GM19351 (cell line): ENCODE measurements around the gene NRDC.
"Not testable (repeated sequence)": the region's sequence is repeated elsewhere in the genome, so short reads cannot be mapped to it uniquely, and the experiment has no call there.

Experiments used
- ATAC-seq: cut with Tn5 transposase; IDR thresholded peaks from one replicate; pipeline ENCODE4 v1.9.1; 2021; ENCODE audit warnings: mild to moderate bottlenecking, moderate library complexity; ENCODE audit not compliant: unreplicated experiment

The NRDC gene

DNA sequence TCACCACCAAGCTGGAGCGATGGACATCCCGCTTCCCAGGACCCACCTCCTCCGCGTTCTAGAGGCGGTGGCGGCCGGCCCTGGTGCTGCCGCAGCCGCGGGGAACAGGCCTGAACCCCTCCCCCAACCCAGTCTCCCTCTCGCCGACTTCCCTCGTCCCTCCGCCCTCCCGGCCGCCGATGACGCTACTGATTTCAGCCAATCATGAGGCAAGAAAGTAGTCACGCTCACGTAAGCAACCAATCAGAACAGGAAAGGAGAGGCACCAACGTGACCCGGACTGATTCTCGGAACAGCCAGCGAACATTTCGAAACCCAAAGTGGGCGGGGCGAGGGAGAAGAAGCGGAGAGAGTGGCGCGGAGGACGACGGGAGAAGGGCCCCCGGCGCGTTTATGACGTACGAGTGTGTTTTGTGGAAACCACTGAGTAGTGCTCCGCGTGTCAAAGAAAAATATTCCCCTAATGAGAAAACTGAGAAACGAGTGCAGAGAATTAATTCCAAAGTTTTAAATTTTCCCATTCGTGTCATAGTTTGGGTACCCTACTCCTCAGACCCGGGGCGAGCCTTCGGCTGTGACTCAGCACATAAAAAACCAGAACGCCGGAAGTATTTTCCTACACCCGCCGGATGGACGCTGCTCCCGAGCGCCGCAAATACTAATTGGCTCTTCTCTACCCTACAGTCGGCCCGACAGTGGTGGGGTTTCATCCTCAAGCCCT lies at the start of gene NRDC:
TSS of gene NRDC (minus strand) at position 112 of the 721 bp plus-strand sequence. CDS start 112 bp downstream, outside the sequence.
- peak; percentile 94 for ATAC-seq

GRCh38 chr1:51927029-51927428 lies 48.5 kb upstream of the NRDC start:
- no peak for ATAC-seq

DNA sequence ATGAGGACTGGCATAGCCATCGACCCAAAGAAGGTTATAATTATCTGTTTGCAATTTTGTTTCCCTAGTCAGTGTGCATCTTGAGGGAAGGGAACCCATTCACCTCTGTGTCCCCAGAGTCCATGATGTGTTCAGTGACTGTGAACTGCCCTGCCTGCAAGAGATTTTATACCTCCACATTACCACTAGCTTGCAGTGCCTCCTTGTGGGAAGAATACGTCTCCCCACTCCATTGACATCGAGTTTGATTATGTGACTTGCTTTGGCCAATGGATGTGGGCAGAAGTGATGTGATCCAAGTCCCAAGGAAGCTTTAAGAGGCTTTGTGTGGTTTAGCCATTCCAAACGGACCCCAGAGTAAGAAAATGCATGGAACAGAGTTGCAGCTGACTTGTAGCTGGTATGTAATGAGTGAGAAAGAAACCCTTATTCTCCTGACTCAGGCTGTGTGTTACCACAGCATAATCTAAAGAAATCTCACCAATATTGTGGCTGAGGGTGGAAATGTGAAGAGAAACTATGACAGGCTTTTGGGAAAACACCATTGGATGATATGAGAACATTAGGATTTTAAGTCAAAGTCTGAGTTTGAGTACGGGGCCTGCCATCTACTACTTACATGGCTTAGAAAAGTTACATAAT lies 47.8 kb upstream of the NRDC start:
- no peak for ATAC-seq

GRCh38 chr1:51924455-51924854 lies 45.9 kb upstream of the NRDC start:
- ATAC-seq: no peak

DNA sequence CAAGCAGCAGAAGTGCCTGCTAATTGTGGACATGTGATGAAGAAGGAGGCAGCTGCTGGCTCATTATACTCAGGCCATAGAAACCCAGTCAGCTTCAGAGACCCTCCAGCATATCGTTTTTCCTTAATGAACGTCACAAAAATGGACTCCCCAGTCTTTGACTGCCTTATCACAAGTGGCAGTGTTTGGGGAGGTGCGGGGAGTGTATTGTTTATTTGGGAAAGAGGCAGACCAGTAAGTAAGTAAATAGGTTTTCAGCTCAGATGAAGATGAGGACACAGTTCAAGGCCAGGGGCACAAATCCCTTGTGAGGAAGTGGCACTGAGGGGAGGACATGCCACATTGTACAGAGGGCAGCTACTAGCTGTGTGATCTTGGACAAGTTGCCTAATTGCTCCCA lies 43.5 kb upstream of the NRDC start:
- ATAC-seq: no peak

GRCh38 chr1:51920130-51920529 lies 41.6 kb upstream of the NRDC start:
- no peak for ATAC-seq

GRCh38 chr1:51919684-51920083 lies 41.2 kb upstream of the NRDC start:
- ATAC-seq: no peak

DNA sequence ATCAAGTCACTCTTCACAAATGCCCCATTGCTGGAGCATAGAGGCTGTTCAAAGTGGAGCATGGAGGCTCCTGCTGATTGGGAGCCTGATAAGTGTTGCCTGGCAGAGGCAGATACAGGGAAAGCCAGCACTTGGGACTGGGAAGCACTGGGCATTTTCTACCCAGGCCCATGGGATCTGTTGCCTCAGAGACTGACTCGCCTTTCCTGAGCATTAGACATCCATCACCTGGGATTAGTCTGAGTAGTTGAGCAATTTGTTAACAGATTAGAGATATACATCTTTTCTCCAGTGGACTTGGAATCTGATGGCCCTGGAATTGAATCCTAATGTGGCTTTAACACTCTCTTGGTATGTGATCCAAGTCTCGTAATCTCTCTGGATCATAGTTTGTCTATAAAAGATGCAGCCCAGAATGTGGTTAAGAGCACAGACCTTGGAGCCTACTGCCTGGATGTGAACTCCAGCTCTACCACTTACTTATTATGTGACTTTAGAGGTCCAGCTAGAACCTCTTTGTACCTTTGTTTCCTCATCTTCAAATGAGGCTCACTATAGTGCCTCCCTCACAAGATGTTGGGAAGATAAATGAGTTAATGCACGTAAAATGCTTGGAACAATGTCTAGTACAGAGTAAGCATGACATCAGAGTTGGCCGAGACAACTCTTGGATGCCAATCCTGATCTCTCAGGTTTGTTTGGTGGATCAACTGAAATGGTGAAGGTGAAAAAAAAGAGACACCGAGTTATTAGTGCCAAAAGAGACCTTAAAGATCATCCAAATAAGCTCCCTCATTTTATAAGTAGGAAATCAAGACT lies 38.3 kb upstream of the NRDC start:
- no peak for ATAC-seq

- ATAC-seq: no peak
These were observed 37.4 kb upstream of the NRDC start for GRCh38 chr1:51915951-51916350.

- ATAC-seq: no peak
These were observed 34.4 kb upstream of the NRDC start for GRCh38 chr1:51912881-51913280.

DNA sequence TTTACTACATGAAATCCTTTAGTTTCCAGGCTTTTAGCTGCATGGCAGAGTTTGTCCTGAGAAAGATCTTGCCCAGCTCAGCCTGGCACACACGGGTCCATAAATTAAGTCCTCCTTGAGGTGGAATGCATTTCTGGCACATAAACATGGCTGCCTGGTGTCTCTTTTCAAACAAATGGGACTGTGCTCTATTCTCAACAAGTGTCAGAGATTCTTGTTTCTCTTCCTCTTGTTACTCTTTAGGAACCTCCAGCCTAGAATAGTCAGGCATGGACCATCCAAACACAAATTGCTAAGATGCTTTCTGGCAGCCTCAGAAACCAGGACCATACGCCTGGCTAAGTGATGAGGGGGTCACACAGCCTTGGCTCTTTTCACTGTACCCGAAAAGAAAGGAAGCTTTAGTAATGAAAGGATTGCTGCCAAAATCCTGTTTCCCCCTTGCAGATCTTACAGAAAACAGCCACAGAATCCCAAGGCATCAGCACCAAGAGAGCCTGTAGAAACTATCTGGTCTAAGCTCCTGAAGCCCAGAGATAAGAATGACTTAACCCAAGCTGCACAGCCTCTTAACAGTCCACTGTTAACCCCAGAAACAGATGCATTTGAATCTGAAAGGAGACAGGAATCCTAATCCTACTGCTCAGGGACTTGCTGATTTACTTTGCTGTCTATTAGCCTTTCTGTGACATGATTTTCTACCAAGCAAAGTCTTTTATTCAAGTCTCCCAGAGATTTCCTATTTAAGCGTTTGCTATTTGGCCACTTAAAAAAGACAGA lies 31.9 kb upstream of the NRDC start:
- ATAC-seq: no peak

DNA sequence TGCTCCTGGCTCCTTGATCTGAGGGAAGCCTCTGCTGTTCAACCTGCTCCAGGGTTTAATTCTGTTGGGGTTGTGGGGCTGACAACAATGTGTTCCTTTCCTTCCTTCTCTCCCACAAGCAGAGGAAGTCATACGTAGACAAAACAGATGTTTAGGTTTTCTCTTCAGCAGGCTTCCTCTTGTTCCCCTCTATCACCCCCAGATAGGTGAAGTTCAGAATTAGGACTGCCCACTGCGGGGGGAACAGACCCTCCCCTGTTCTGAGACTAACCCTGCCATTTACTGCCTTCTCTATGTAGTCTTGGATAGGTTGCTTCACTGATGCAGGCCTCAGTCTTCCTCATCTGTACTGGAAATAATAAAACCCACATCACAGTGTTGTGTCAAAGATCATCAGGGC lies 30.0 kb upstream of the NRDC start:
- no peak for ATAC-seq

DNA sequence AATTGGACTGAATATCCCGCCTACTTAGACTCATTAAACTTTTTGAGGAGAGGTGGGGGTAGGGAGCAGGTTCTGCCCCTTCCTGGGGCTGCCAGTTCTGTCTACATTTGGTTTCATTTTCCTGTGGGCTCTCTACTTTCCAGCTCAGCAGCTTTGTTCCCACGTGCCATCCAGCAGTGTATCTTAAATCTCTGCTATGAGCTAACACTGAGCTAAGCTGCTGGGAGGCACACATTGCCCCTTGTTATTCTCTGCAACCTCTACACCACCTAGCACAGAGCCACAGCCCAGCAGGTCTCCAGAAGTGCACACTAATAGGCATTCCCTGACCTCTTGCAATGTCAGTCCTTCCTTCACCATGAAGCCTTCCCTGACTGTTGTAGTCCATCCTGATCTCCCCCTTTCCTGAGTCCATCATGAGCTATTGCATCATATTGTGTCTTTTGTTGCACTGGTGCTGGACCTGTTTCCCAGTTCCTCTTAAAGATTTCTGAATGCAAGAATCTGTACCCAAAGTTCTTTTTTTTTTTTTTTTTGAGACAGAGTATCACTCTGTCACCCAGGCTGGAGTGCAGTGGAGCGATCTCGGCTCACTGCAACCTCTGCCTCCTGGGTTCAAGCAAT lies 28.7 kb upstream of the NRDC start:
- no peak for ATAC-seq

- ATAC-seq: no peak
These were observed 28.0 kb upstream of the NRDC start for GRCh38 chr1:51906306-51907078.

DNA sequence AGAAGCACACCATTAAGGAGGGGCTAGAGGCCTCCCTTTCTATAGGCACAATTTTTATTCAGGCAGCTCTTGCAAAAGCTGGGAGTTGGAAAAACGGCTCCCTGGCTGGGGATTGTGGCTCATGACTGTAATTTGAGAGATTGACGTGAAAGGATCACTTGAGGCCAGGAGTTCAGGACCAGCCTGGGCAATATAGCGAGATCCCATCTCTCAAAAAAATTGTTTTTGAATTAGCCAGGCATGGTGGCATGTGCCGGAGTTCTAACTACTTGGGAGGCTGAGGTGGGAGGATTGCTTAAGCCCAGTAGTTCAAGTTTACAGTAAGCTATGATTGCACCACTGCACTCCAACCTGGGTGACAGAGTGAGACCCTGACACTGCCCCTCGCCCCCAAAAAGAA lies 23.9 kb upstream of the NRDC start:
- no peak for ATAC-seq

- no peak for ATAC-seq
These were observed 22.6 kb upstream of the NRDC start for GRCh38 chr1:51901151-51901550.

- no peak for ATAC-seq
These were observed 20.5 kb upstream of the NRDC start for GRCh38 chr1:51899022-51899421.

DNA sequence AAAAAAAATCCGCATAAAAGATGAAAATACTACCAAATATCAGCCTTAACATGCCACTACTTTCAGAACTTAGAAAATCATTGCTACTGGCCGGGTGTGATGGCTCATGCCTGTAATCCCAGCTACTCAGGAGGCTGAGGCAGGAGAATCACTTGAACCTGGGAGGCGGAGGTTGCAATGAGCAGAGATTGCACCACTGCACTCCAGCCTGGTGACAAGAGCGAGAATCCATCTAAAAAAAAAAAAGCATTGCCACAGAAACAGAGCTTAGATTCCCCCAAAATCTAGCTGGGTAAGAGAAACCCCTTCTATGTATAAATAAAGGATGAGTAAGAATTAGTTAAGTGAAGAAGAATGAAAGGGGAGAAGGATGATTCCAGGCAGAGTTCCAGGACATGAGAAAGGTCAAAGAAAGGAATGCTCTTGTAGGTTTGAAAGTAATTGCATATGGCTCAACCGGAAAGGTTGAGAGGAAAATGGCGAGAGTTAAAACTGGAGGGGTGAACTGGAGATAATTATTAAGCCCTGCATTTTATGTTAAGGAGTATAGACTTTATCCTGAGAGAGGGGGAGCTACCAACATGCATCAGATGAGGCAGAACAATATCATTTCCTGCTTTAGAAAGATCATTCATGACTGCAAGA lies 19.7 kb upstream of the NRDC start:
- no peak for ATAC-seq

DNA sequence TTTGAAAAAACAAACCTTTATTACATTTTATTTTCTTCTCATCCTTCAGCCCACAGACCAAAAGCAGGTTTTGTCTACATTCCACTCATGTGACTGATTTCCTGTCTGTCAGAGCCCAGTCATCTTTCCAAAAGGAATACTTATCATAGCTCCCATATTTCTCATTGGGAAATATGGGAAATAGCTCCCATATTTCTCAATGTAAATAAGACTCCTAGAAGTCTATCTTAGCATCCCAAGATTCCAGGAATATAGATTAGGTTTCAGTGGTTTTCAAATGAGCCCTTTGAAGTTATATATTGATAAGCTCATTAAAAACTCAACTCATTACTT lies 19.1 kb upstream of the NRDC start:
- no peak for ATAC-seq

GRCh38 chr1:51894748-51895147 lies 16.2 kb upstream of the NRDC start:
- not testable (repeated sequence) for ATAC-seq
